ENCODE results near the gene SLC25A29. TPM values are rescaled to one million over a fixed set of nuclear protein-coding genes. Genes with fewer than 3 reads are reported as not detected.

The SLC25A29 gene
- total RNA-seq, 1 experiment from 2014 or later: 7.7 TPM

DNA sequence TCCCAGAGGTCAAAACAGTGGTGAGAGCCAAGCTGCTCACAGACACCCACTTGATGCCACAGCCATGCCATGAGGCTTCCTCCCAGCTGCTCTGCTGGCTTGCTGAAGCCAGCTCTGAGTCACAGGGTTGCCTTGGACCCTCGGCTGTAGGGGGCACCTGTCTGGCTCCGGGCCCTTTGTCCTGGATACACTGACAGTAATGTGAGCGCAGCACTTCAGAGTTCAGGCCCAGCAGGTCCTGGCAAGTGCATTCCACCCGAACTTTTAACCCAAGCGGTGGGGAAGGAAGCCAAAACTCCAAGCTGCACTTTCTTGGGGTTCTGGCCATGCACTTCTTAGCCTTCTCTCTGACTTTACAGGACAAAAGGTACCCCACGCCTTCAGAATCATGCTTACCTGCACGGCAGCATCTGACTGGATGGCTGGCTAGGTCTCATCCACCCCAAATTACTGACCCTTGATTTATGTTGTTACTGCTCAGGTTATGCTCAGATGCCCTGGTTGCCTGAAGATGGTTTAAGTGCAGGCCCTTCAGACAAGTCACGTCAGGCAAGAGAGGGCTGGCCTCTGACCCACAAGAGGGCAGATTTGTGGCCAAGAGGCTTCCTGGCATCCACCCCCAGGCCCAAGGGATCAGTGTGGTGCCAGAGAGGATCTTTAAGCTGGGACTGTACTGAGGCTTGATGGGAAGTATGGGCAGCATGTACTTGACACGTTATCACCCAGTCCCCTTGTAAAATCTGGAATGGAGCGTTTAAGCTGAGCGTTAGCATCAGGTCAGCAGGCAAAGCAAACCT, 24.8 kb downstream of the SLC25A29 start:
- no peak for DNase-seq (ENCODE audit: low read depth)

DNA sequence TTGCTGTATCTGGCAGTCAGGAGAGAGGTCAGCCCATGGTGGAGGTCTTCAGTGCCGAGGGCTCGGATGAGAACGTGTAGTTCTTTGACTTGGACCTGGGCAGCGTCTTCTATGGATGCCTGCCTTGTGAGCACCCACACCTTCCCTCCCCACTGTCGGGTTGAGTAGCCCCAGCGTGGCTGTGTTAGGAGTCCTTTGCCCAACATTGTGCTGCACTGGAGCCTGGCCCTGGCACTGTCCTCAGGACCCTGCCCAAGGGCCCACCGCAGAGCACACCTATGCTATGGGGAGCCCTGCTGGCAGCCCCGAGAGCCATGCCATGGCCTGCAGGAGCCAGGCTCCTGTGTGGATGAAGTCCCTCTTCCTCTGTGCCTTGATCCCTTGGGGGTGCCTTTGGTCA, 26.7 kb downstream of the SLC25A29 start:
- DNase-seq (ENCODE audit: low read depth): no peak

DNA sequence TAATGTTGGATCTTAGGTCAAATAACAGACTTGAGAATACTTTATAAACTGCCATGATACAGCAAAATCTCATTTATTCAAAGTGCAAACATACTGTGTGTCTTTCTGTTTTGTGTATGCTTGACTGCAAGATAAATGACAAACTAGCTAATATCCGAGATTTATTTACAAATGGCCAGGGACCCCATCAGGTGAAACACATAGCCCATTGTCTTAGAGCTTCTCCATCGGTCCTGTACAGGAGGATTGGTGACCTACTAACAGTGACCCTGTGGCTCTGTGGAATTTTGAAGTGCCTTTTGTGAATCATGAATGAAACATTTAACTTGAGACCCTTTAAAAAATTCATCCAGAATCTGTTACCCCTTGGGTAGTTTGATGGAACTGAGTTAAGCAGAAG, 27.1 kb downstream of the SLC25A29 start:
- DNase-seq (ENCODE audit: low read depth): no peak

DNA sequence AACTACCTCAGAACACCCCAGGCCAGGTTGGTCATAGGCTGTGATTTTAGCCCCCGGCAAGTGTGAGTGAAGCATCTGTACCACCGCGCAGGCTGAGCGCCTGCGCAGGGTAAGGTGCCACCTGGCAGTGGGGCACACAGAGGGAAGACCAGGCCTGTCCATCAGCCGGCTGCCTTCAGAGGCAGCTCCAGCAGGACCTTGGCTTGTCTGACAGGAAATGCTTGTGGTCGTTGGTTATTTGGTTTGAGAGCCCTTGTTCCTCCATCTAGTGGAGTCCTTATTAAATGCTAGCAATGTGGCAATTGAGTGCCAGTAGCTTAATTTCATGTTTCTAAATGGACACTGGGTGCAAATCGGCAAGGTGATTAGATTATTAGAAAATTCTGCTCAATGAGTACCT, 27.5 kb downstream of the SLC25A29 start:
- peak; percentile 69 for DNase-seq (ENCODE audit: low read depth)

DNA sequence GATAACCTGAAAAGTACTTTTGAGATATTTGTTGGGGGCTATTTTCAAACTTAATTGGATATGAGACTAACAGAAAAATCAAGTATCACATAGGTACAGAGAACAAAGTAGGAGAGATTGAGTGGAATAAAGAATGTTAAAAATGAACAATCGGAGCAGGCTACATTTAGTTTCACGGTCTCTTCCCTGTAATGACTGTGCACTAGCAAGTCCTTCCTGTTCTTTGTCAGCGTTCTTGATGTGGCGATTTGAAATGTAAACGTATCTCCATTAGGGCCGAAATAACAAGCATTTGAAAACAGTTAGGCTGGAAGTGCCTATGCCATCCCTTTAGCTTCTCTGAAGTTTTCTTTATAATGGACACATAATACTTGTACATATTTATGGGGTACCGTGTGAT, 31.0 kb downstream of the SLC25A29 start:
- no peak for DNase-seq (ENCODE audit: low read depth)

DNA sequence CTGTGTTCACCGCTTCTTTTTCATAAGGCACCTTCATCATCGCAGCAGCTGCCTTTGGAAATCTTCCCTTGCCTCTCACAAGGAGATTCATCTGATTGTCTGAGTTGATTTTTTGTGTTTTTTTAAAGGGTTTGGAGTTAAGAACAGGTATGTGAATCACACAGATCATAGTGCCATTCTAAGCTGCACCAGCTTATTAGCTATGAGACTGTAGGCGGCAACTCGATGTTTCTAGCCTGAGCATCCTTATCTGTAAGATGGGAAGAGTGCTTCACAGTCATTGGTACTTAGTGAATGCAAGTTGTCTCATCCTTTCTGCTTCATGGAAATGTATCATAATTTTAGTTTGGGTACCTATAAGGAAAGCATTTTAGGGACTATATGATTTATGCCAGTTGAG, 32.0 kb downstream of the SLC25A29 start:
- no peak for DNase-seq (ENCODE audit: low read depth)

DNA sequence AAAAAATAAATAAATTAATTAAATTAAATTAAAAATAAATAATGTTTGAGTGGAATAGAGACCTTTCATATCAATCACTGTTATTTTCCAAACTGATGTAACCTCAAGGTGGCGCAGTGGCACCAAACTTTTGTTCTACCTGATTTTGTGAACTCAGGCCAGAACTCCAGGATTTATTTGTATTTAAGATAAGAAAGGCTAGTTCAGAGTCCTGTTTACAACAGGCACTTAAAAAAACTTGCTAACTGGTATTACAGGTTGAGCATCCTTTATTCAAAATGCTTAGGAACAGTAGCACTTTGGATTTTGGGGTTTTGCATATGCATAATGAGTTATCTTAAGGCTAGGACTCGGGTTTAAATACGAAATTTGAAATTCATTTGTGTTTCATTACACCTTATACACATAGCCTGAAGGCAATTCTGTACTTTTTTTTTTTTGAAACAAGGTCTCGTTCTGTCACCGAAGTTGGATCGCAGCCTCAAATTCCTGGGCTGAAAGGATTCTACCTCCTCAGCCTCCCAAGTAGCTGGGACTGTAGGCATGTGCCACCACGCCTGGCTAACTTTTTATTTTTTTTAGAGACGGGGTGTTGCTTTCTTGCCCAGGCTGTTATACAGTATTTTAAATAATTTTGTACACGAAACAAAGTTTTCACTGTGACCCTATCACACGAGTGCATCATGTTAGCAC, 34.9 kb downstream of the SLC25A29 start:
- peak; percentile 15 for DNase-seq (ENCODE audit: low read depth)

DNA sequence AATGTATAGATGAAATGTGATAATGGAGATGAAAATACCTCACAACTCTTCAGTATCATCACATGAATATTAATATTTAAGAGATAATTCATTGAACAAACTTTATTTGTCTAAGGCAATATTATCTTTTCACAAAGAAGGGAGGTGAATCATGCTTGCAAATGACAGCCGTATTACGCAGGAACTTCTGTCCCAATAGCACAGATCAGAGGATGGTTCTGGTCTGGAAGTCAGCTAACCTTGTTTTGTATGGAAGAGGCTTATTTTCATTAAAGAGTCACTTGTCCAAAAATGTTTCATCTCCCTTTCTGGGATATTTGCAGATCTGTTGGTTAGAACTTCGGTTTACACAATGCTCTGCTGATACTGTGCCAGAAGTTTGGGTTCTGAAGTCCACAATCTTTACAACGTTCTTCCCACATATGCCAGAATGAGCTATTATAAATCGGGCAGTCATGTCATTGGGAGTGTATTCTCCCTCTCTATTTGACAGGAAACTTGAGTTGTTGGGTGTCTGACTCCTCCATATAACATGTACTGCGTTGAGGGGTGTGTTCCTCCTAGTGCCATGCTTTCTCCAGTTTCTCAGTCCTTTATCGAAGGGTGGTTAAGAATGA, 37.5 kb downstream of the SLC25A29 start:
- DNase-seq (ENCODE audit: low read depth): no peak

DNA sequence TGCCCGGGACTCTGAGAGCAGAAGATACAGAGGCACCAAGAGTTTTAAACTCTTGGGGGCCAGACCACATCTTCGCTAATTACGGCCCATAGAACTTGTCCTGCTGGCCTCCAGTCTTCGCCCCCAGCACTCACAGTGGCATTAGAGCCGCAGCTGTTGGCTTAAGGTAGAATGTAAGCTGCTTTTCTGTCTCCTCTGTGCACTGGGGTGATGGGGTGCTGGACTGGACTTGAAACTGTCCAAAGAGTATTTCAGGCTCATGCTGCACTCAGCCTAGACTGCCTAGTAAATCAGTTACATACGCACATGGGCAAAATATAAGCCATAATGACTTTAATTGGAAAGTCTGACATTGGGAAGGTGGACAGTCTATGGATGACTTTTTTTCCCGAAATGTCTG, 38.3 kb downstream of the SLC25A29 start:
- no peak for DNase-seq (ENCODE audit: low read depth)

DNA sequence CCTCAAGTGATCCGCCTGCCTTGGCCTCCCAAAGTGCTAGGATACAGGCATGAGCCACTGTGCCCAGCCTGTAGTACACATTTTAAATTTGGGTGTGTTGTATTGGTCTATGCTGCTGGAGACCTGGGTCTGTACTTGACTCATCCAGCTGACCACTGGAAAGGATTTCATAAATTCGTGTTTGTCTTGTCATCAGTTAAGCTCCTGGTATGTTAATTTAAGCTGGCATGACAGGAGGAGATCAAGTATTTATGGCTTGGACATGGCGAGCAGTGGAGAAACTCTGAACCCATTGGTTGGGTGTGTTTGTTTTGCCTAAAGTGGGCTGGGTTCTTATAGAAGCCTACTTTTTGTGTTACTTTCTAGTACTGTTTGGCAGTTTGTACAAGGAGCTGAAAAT, 43.1 kb downstream of the SLC25A29 start:
- DNase-seq (ENCODE audit: low read depth): no peak

DNA sequence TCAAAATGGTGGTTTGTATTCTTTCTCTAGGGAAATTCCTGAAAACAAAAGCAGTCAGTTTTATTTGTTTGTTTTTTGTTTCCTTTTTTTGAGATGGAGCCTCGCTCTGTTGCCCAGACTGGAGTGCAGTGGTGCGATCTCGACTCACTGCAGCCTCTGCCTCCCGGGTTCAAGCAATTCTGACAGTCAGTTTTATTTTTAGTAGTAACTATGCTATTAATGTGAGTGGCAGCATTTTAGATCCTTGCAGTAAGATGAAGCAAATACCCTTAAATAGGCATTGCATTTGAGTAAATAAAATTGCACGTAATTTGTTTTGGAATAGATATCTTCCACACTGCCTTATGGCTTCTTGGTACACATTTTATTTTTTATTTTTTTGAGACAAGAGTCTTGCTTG, 43.7 kb downstream of the SLC25A29 start:
- no peak for DNase-seq (ENCODE audit: low read depth)

DNA sequence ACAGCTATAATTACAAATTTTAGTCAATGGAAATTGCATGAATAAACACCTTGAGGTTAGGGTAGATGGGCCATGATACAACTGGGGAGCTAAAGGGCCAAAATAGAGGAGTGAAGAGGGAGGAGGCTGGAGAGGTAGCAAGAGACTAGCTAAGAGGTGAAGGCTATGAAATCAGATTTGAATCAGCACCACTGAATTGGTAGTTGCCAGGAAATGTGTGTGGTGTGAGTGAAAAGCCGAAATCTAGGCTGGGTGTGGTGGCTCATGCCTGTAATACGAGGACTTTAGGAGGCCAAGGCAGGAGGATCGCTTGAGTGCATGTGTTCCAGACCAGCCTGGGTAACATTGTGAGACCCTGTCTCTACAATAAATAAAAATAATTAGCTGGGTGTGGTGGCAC, 44.6 kb downstream of the SLC25A29 start:
- no peak for DNase-seq (ENCODE audit: low read depth)

DNA sequence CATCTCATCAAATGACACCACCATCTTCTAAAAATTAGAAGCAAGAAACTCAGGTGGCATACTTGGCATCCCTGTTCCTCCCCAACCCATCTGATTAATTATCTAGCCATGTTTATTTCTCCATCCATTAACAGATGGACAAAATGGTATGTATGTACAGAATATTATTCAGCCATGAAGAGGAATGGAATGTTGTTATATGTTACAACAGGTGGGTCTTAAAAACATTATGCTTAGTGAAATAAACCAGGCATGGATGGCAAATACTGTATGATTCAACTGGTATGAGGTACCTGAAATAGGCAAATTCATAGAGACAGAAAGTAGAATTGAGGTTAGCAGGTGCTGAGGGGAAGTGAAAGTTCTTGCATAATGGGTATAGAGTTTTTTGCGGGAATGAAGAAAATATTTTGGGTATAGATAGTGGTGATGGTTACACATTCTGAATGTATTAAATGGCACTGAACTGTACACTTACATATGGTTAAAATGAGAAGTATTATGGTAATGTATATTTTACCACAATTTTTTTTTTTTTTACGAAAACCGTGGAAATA, 49.8 kb downstream of the SLC25A29 start:
- no peak for DNase-seq (ENCODE audit: low read depth)

DNA sequence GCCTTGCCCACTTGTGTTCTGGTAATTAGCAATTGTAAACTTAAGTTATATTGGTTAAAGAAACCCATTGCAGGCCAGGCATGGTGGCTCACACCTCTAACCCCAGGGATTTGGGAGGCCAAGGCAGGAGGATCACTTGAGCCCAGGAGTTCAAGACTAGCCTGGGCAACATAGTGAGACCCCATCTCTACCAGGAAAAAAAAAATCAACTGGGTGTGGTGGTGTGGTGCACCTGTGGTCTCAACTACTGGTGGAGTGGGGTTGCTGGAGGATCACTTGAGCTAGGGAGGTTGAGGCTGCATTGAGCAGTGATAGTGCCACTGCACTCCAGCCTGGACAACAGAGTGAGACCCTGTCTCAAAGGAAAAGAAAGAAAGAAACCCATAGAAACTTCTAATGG, 53.6 kb downstream of the SLC25A29 start:
- DNase-seq (ENCODE audit: low read depth): no peak

DNA sequence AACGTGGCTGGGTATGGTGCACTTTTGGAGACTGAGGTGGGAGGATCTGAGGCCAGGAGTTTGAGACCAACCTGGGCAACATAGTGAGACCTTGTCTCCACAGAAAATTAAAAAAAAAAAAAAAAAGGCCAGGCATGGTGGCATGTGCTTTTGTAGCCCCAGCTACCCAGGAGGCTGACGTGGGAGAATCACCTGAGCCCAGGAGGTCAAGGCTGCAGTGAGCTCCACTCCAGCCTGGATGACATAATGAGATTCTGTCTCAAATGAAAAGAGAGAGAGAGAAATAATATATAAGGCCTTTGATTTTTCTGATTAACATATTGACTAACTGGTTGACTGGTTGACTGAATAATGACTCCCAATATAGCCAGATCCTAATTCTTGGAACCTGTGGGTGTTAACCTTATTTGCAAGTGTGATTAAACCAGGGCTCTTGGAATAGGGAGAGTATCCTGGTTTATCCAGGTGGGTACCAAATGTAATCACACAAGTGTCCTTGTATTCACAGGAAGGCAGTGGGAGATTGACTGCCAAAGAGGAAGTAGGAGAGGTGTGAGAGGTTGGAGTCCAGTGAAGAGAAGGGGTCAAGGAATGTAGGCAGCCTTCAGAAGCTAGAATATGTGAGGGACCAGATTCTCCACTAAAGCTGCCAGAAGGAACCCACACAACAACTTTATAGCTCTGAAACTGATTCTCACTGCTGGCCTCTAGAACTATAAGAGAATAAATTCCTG, 55.3 kb downstream of the SLC25A29 start:
- no peak for DNase-seq (ENCODE audit: low read depth)

DNA sequence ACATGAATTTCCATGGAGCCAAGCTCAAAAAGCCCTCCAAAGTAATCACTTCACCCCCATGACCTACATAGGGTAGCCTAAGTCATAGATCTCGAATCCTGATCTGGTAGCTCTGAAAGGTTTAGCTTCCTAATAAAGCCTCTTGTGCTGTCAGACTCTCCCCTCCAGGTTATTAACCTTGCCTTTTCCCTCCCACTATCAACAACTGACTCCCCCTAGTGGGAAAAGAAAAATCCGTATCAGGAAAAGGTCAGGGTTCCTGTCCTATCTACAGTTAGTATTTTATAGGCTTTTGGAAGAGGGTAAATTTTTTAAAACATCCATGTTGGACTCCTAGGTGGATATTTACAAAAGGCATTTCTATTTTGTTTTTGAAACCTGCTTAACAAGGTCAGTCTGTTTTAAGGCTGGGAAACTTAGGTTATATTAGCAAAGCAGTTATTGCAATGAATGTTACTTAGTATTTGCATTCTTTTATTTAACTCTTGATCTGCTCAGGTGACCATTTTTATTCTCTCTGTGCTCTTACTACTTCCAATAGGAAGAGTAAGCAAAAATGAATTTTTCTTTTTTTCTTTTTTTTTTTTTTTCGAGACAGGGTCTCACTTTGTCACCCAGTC, 59.3 kb downstream of the SLC25A29 start:
- DNase-seq (ENCODE audit: low read depth): peak; percentile 49

DNA sequence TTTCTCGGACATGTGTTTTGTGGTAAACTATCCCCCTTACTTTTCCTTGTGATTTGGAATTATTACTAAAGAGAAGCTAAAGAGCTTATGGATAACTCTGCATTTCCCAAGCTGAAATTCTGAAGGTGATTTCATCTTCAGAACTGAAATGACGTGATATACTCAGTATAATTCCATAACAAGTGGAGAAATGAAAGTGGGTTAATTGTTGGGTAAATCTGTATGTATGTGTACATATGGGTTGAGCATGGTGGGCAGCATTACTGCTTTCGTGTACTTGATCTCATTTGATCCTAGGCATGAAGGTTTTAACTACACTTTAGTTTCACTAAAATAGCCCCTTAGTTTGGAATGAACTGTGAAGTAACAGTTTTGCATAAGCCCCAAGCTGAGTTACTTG, 63.2 kb downstream of the SLC25A29 start:
- no peak for DNase-seq (ENCODE audit: low read depth)

DNA sequence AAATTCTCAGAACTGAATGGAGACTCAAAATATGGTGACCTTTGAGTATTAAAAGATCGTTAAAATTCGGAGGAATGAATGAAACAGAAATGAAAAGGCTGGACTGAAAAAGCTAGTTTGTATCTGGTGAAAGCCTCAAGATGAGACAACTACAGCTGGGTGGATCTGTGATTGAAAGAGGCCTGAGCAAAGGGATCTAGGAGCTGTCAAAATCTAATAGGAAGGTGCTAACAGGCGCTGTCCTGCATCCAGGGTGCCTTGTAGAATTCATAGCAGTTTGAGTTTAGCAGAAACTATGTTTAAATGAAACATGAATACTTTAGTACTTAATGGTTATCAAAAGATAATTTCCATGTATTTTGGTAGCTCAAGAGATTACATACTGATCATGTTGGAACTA, 65.0 kb downstream of the SLC25A29 start:
- DNase-seq (ENCODE audit: low read depth): no peak
